ENCODE measurements around the gene HIPK2.
"Not testable (repeated sequence)": the region's sequence is repeated elsewhere in the genome, so short reads cannot be mapped to it uniquely, and the experiment has no call there.

DNA sequence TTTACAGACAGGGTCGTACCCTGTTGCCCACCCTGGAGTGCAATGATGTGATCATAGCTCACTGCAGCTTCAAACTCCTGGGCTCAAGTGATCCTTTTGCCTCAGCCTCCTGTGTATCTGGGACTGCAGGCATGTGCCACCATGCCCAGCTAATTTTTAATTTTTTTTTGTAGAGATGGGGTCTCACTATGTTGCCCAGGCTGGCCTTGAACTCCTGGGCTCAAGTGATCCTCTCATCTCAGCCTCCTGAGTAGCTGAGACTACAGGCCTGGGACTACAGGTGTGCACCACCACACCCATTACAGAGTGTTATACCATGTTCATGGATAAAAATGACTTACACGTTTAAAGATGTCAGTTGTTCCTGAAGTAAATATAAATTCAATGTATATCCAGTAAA is 166.2 kb downstream of the HIPK2 start:
- TF ChIP-seq, protein P1, sequence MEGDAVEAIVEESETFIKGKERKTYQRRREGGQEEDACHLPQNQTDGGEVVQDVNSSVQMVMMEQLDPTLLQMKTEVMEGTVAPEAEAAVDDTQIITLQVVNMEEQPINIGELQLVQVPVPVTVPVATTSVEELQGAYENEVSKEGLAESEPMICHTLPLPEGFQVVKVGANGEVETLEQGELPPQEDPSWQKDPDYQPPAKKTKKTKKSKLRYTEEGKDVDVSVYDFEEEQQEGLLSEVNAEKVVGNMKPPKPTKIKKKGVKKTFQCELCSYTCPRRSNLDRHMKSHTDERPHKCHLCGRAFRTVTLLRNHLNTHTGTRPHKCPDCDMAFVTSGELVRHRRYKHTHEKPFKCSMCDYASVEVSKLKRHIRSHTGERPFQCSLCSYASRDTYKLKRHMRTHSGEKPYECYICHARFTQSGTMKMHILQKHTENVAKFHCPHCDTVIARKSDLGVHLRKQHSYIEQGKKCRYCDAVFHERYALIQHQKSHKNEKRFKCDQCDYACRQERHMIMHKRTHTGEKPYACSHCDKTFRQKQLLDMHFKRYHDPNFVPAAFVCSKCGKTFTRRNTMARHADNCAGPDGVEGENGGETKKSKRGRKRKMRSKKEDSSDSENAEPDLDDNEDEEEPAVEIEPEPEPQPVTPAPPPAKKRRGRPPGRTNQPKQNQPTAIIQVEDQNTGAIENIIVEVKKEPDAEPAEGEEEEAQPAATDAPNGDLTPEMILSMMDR (IDR thresholded peaks at IDR 0.05; ENCODE audit: borderline replicate concordance, extremely low read depth, low read length, poor library complexity, severe bottlenecking), result not testable (repeated sequence)
- not testable (repeated sequence) for TF ChIP-seq EZH2 (IDR thresholded peaks at IDR 0.05; ENCODE audit: borderline replicate concordance, low read depth, low read length, severe bottlenecking)

Data from DND-41 (cell line).